HG03432 (cell line): Measurements from ENCODE around the gene BIN1.

Experiments used
- ATAC-seq: cut with Tn5 transposase; IDR thresholded peaks from one replicate; pipeline ENCODE4 v1.9.1; 2021; ENCODE audit warnings: mild to moderate bottlenecking, moderate library complexity; ENCODE audit not compliant: unreplicated experiment

BIN1 gene

DNA sequence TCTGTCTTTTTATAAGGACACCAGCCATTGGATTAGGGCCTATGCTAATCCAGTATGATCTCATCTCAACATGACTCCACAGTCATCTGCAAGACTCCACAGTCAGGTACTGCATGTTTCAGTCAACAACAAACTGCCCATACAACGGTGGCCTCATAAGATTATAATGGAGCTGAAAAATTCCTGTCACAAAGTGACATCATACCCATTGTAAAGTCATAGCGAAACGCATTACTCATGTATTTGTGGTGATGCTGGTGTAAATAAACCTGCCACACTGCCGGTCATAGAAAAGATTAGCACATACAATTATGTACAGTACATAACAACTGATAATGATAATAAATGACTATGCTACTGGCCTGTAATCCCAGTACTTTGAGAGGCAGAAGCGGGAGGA is 106.0 kb downstream of the BIN1 start:
- peak; percentile 55 for ATAC-seq

DNA sequence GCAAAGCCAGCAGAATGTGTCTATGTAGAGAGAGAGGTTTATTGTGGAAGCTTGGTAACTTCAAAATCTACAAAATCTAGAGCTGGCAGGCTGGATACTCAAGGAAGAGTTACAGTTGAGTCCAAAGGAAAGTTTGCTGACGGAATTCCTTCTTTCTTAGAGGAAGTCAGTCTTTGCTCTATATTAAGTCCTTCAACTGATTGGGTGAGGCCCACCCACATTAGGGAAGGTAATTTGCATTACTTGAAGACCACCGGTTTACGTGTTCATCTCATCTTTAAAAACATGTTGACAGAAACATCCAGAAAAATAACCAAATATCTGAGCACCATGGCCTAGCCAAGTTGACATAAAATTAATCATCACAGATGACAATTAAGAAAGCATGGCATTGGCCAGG is 106.8 kb downstream of the BIN1 start:
- no peak for ATAC-seq

GRCh38 chr2:126999106-126999756 is 107.7 kb downstream of the BIN1 start:
- no peak for ATAC-seq

DNA sequence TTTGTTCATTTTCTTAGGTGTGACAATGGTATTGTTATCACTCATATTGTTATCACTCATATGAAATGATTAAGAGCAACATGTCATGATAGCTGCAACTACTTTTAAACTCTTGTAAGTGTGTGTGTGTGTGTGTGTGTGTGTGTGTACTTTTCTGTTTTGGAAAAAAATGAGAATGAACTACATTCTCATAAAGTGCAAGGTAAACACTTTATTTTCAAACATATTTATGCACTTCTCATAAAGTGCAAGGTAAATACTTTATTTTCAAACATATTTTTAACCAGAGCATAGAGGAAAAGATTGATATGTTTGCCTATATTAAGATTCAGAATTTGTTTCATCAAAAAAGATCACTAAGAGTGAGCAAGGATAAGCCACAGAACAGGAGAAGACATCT is 108.5 kb downstream of the BIN1 start:
- no peak for ATAC-seq
